ENCODE data around the gene TOR4A.
"Not testable (repeated sequence)": the region's sequence is repeated elsewhere in the genome, so short reads cannot be mapped to it uniquely, and the experiment has no call there.

TOR4A gene

DNA sequence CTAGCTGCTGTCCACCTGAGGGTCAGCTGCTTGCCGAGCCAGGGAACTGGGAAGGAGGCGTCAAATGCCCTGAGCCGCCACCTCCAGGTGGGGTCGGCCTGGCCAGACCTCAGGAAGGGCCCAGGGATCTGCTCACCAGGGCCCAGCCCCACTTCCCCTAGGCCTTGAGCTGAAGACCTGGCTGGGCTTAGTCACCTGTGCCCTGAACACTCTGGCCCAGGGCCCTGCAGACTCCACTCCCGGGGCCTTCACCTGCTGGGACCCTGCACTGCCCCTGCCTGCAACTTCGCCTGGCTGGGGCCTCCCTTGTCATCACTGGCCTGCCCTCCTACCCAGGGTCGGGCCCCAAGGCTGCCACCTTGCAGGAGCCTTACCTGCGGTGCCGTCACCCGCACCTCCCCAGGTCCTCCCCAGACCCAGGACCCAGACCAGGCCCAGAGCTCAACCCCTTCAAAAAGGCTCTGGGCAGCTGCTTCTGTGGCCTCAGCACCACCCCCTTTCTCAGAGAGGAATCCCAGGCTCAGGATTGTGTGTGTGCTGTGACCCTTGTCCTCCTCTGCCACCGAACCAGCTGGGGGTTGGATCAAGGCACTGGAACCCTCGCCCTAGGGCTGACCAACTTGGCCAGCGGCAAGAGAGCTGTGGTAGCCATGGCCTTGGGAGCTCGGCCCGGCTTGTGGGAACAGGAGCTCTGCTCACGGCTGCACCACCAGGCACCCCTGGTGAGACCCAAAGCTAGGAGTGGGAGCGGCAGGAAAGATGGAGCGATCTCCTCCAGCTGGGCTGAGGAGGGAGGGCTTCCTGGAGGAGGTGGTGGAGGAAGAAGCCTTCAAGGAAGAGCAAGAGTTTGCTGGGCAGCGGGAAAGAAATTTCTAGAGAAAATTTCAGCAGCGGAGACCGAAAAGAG lies 23.6 kb upstream of the TOR4A start:
- no peak for FAIRE-seq

DNA sequence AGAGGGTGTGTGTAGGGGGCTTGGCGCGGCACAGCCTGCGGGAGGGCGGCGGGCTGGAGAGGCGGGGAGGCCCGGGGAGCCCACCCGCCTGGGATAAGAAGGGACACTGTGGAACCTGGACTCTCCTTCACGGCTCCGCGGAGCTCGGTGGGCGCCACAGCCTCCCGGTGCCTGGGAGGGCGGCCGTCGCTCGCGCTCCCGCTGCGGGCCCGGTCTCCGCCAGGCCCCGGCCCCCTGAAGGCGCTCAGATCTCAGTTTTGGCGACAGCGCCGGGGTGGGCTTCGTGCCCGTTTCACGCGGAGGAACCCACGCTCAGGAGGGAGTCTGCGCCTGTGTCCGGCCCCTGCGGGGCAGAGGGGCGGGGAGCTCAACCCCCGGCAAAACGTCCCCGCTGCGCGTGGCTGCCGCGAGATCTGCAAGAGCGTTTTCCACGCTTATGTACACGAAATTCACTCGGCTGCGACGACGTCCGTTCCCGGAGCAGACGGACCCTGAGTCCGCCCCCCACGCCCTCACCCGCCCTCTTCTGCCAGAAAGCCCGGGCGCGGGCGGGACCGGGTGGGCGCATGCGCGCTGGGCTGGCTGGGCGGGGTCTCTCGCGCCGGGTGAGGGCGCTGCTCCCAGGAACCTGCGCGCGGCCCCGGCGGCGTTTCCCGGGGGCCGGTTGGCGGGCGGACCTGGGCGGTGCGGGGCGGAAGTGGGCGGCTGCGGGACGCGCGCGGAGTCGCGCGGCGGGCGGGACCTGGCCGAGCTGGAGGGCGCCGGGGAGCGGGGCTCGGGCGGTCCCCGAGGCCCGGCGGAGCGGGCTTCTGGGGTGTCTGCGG lies 22.7 kb upstream of the TOR4A start, which contains the start of gene NELFB:
TSS of gene NELFB (plus strand) at position 704 of the 824 bp plus-strand sequence.
- no peak for FAIRE-seq

DNA sequence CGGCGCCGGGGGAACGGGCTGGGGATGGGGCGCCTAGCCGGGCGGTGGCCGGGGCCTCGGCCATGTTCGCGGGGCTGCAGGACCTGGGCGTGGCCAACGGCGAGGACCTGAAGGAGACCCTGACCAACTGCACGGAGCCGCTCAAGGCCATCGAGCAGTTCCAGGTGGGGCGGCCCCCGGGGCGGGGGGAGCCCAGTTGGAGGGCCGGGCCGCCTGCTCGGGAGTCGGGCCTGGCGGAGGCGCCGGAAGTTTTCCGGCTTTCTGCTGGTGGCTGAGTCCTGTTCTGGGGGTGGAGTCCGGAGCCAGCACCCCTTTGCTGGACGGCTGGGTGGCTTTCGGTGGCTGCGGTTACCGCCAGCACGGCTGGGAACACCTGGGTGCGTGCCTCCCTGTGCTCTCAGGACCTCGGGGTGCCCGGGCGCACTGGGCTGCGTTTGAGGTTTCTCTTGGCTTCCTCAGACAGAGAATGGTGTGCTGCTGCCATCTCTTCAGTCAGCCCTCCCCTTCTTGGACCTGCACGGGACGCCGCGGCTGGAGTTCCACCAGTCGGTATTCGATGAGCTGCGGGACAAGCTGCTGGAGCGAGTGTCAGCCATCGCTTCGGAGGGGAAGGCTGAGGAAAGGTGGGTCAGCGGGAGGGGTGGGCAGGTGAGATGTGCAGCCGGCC lies 21.9 kb upstream of the TOR4A start:
- FAIRE-seq, result no peak

DNA sequence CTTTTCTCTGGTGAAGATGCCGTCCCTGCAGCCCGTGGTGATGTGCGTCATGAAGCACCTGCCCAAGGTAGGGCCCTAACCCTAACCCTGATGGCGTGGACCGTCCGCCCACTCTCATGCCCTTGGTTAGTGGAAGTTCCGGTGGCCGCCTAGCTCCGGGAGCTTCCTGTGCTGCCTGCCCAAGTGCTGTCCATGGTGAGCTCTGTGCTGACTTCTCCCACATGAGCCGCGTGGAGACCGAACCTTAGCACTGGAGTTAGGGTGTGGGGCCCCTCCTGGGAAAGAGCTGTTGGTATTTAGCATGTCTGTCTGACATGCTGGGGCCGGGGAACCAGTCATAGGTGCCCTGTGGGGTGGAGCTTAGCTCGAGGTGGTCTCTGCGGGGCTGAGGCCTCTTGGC lies 21.2 kb upstream of the TOR4A start:
- no peak for FAIRE-seq

DNA sequence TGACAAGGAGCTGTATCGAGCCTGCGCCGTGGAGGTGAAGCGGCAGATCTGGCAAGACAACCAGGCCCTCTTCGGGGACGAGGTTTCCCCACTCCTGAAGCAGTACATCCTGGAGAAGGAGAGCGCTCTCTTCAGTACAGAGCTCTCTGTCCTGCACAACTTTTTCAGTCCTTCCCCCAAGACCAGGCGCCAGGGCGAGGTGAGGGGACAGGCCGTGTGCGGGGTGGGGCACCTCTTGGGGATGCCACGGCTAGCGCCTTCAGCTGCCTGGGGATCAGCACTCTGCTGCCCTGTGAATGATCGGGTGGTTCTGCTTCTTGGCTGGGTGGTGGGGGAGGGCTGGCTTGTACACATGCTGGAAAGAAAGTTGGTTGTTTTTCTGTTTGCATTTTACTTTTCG lies 20.7 kb upstream of the TOR4A start:
- FAIRE-seq, result no peak

DNA sequence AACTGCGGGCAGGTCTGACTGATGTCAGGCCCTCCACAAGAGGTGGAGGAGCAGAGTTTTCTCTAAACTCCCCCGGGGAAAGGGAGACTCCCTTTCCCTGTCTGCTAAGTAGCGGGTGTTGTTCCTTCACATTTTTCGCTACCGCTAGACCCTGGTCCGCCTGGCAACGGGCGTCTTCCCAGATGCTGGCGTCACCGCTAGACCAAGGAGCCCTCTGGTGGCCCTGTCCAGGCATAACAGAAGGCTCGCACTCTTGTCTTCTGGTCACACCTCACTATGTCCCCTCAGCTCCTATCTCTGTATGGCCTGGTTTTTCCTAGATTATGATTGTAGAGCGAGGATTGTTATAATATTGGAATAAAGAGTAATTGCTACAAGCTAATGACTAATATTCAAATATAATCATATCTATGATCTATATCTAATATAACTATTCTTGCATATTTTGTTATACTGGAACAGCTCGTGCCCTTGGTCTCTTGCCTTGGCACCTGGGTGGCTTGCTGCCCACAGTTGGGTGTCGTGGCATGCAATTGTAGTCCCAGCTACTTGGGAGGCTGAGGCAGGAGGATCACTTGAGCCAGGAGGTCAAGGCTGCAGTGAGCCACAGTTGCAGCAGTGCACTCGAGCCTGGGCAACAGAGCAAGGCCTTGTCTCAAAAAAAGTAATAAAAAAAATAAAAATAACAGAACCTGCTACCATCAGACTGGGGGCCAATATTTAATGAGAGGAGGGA lies 15.2 kb upstream of the TOR4A start:
- not testable (repeated sequence) for FAIRE-seq

DNA sequence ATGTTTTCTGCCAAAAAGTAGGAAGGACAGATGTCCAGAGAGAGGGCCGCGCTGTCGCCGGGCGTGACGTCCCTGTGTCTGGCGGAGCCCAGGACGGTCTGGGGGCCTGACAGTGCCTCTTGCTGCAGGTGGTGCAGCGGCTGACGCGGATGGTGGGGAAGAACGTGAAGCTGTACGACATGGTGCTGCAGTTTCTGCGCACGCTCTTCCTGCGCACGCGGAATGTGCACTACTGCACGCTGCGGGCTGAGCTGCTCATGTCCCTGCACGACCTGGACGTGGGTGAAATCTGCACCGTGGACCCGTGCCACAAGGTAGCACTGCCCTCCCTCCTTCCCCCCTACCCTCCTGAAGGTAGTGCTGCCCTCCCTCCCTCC lies 14.6 kb upstream of the TOR4A start:
- FAIRE-seq, result no peak

DNA sequence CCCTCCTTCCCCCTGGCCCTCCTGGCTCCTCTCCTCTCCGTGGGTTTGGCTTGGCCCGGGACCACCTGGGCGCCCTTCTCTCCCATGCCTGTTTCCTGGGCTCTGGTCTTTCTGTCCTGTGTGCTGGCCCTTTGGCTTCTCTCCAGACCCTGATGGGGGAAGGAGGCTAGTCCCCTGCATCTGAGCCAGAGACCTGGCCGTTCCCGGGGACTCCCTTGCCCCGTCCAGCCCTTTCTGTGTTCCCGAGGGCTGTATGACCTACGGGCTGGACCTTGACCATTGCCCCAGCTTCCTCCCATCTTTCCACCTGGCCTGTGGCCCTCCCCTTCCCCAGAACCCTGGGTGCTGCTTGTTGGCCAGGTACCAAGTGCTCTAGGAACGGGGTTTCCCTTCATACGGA lies 14.0 kb upstream of the TOR4A start:
- no peak for FAIRE-seq

DNA sequence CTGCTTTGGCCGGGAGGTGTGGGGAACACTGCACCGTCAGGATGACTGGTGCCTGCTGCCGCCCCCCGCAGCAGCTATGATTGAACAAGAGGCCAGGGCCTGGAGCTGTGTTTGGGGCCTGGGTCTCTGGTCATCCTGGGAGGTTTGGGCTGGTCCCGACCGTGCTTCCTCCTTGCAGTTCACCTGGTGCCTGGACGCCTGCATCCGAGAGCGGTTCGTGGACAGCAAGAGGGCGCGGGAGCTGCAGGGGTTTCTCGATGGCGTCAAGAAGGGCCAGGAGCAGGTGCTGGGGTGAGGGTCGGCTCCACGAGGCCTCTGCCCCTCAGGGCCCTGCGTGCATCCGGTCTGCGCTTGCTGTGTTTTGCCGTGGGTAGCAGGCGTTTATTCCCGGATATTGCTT lies 13.5 kb upstream of the TOR4A start:
- no peak for FAIRE-seq

DNA sequence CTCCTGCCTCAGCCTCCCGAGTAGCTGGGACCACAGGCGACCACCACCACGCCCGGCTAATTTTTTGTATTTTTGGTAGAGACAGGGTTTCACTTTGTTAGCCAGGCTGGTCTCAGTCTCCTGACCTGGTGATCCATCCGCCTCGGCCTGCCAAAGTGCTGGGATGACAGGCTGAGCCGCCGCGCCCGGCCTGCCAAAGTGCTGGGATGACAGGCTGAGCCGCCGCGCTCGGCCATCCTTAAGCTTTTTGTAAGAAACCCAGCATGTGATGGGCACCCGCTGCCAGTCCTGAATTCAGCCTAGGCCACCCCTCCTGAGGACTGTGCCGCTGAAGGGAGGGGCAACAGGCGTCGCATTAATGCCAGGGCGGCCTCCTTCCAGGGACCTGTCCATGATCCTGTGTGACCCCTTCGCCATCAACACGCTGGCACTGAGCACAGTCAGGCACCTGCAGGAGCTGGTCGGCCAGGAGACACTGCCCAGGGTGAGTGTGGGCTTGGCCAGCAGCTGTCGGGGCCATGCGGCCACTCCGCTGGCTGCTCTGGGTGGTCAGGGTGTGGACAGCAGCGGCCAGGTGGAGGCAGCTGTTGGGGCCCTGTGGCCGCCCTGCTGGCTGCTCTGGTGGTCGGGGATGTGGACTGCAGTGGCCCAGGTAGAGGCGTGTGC lies 11.9 kb upstream of the TOR4A start:
- FAIRE-seq, result no peak

DNA sequence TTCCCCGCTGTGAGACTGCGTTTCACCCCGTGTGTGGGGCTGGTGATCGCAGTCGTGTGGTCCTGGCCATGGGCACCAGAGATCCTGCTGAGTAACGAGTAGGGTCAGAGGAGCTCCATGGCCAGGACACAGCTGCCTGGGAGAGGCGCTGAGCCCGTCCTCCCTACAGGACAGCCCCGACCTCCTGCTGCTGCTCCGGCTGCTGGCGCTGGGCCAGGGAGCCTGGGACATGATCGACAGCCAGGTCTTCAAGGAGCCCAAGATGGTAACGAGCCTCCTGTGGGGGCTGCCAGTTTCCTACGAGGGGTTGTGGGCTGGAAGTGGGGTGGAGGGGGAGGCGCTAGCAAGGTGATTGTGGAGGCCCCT lies 11.4 kb upstream of the TOR4A start:
- FAIRE-seq, result no peak

DNA sequence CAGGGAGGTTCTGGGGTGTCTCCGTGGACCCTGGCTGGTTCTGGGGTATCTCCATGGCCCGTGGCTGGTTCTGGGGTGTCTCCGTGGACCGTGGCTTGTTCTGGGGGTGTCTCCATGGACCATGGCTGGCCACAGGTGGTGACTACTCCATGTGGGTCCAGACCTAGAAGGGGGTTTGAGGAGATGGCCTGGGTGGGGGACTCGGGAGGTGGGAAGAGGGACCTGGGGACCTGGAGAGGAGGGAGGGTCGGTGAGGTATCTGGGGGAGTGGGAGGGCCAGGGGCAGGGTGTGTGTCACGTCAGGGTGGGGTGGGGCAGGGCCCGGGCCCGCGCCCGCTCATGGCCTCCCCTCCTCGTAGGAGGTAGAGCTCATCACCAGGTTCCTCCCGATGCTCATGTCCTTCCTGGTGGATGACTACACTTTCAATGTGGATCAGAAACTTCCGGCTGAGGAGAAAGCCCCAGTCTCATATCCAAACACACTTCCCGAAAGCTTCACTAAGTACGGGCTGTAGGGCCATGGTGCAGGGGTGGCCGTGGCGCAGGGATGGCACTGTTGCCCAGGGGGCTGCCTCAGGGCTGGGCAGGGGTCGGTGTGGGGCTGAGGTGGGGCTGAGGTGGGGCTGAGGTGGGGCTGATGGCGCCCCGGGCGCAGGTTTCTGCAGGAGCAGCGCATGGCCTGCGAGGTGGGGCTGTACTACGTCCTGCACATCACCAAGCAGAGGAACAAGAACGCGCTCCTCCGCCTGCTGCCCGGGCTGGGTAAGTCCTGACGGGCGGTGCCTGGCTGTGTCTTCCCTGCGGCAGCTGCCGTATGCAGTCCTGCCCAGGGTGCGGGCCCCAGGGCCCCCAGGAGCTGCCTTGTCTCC lies 10.7 kb upstream of the TOR4A start:
- no peak for FAIRE-seq

DNA sequence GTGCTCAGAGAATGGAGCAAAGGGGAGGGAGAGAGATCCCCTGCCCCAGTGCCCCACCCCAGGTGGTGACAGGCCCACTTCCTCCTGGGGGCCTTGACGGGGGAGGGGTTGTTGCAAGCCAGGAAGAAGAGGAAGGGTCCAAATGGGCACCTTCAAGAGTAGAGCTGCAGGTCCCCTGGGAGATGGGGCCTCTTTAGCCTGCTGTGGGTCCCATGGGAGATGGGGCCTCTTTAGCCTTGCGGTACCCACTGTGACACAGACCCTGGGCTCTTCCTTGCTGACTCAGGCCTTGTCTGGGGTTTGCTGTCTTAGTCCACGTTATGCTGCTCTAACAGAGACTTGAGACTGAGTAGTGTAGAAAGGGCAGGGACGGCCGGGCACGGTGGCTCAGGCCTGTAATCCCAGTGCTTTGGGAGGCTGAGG lies 9.6 kb upstream of the TOR4A start:
- no peak for FAIRE-seq

DNA sequence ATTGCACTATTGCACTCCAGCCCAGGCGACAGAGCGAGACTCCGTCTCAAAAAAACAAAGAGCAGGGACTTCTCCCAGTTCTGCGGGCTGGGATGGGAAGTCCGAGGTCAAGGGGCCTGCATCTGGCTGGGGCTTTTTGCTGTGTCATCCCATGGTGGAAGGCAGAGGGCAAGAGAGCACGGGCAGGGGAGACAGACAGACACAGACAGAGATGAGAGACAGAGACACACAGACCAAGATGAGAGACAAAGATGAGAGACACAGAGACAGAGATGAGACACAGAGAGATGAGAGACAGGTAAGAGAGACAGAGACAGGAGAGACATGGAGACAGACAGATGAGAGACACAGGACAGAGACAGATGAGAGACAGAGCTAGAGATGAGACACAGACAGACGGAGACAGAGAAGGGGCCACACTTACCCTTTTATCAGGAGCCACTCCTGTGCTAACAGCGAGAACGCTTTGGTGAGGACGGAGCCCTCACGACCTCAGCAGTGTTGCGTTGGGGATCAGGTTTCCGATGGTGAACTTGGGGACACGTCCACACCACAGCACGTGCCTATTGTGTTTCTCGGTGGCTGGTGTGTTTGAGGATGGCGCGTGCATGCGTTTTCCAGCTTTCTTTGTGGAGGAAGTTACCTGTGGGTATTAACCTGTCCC lies 8.9 kb upstream of the TOR4A start:
- no peak for FAIRE-seq

DNA sequence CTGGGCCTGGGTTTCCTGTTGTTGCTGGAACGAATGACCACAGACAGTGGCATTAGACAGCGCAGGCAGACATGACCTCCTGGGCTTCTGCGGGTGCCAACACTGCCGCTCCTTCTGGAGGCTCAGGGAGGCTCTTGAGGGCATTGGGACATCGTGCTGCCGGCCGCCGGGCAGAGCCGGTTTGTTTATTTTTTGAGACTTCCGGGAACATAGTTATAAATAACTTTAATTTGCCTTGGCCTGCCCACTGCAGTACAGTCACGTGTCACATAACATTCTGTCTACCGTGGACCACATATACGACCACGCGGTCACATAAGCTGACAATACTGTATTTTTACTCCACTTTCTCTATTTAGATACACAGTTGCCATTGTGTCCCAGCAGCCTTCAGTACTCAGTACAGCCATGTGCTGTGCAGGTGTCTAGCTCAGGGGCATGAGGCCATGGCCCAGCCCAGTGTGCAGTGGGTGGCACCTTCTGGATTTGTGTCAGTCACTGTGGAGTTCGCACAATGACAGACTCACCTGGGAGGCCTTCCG lies 8.2 kb upstream of the TOR4A start:
- no peak for FAIRE-seq

DNA sequence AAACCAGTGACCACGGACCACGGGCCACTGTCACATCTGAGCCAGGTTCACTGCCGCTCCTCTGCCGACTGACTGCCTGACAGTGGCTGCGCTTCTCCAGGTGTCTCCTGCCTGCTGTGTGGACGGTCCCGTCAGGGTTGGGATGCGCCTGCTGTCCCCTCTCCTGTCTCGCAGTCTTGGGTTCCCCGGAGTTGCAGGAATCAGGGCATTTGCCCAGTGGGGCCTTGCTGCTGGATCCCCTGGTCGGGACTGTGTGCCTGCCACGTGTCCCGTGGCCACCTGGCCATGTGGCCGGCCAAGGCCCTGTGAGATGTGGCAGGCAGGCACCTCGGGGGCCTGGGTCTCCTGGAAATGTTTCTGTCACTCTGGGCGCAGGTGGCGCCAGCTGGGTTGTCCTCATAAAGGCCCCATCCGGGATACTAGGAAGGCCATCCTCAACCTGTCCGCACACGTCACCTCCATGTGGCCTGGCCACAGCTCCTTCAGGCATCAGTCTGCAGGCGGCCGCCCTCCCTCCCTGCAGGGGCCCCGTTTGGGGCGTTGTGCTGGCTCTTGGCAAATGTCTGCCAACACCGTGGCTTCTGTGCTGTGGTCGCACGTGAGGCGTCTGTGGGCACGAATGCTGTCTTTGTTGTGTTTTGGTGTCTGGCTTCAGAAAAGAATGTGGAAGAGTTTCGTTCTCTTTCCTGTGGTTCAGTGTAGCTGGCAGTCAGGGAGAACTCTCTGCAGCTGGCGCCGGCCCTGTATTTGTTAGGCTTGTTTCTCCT lies 6.4 kb upstream of the TOR4A start:
- no peak for FAIRE-seq

DNA sequence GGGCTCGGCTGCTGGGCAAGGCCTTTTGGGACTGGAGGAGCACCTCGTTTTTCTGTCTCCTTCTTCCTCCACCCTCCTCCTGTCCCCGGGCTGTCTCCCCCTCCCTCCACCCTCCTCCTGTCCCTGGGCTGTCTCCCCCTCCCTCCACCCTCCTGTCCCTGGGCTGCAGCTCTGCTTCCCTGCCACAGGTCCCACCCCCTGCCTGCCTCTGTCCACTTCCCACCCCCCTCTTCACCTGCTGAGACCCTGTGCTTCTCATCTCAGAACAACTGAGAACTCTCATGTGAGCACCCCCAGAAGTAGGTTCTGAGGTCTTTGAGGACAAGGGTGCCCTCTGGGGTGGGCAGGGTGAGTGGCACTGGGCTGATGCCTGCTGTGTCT lies 5.8 kb upstream of the TOR4A start:
- FAIRE-seq, result no peak

DNA sequence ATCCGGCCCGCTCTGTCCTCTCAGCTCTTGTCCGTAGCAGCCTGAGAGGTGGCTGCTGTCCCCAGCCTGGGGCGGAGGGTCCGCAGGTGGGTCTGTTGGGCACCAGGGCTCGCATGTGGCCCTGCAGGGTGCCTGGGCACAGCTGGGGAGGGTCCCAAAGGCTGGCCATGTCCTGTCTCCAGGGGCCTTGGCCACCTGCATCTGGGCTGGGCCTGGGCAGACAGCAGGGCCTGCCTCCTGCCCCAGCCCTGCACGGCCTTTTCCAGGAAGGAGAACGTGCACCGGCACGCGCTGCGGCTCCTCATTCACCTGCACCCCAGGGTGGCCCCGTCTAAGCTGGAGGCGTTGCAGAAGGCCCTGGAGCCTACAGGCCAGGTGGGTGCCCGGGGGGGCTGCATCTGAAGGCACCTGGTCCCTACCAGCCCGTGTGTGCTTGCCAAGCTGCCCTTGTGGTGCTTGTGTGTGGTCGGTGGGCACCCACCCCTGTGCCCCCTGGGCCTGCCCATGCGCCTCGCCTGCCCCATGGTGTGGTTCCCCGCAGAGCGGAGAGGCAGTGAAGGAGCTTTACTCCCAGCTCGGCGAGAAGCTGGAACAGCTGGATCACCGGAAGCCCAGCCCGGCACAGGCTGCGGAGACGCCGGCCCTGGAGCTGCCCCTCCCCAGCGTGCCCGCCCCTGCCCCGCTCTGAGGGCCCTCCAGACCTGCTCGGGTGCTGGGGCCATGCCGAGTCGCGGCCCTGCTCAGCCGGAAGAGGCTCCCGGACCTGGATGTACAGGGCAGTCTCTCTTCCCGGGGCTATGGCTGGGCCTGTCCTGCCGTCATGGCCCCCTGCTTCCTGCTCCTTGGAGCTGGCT lies 5.1 kb upstream of the TOR4A start:
- no peak for FAIRE-seq

DNA sequence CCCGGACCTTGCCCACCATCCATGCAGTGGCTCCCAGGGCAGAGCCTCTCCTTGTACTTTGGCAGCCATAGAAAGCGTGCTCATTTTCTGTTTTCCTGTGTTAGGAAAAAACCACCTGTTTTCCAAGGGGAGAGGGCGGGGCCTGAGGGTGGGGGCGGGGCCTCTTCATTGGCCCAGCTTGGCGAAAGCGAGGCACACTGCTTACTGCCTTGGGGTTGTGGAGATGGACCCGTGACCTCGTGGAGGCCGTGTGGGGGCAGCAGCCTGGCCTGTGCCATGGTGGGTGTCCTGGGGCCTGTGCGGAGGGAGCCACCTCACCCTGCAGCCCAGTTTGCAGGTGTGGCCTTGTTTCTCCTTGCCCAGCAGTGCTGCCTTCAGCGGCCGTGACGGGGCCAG lies 4.4 kb upstream of the TOR4A start:
- no peak for FAIRE-seq
